Endodermal cell (in vitro differentiated cells): ENCODE results near the gene SELENON. TPM values are rescaled to one million over a fixed set of nuclear protein-coding genes. Genes with fewer than 3 reads are reported as not detected.

Experiments used
- DNase-seq: peaks from one replicate; pipeline ENCODE4 v3.0.0-alpha.2; 2017
- H3K27ac ChIP-seq: 2 replicates; pipeline ENCODE4 v1.5.1; 2013; ENCODE audit warnings: mild to moderate bottlenecking, low read depth, low read length, moderate library complexity
- H3K27me3 ChIP-seq: 2 replicates; pipeline ENCODE4 v1.6.1; 2013; ENCODE audit warnings: mild to moderate bottlenecking, low read length, moderate library complexity; ENCODE audit not compliant: insufficient read depth, control insufficient read depth, poor library complexity, severe bottlenecking
- H3K36me3 ChIP-seq: 2 replicates; pipeline ENCODE4 v1.7.0; 2013; ENCODE audit warnings: mild to moderate bottlenecking, low read length, moderate library complexity; ENCODE audit not compliant: control insufficient read depth, insufficient read depth
- H3K4me1 ChIP-seq: one replicate; pipeline ENCODE4 v1.7.0; 2013; ENCODE audit warnings: low read length; ENCODE audit not compliant: control insufficient read depth, insufficient read depth
- H3K4me3 ChIP-seq: 2 replicates; pipeline ENCODE4 v1.5.1; 2013; ENCODE audit warnings: mild to moderate bottlenecking, low read length, moderate library complexity
- H3K9ac ChIP-seq: 2 replicates; pipeline ENCODE4 v1.6.1; 2013; ENCODE audit warnings: mild to moderate bottlenecking, low read length, moderate library complexity; ENCODE audit not compliant: poor library complexity, severe bottlenecking; ENCODE audit errors: extremely low read depth
- H3K9me3 ChIP-seq: 2 replicates; pipeline ENCODE4 v1.6.1; 2013; ENCODE audit warnings: mild to moderate bottlenecking, low read length, moderate library complexity; ENCODE audit not compliant: control insufficient read depth
- H3K27ac Mint-ChIP-seq: 2 replicates; pipeline ENCODE4 v1.8.0; 2020; ENCODE audit warnings: mixed read lengths
- H3K27me3 Mint-ChIP-seq: 2 replicates; pipeline ENCODE4 v1.8.0; 2021; ENCODE audit warnings: mild to moderate bottlenecking, mixed read lengths; ENCODE audit not compliant: insufficient read depth
- H3K36me3 Mint-ChIP-seq: 2 replicates; pipeline ENCODE4 v1.8.0; 2020; ENCODE audit warnings: low read depth, mixed read lengths
- H3K4me1 Mint-ChIP-seq: 2 replicates; pipeline ENCODE4 v1.8.0; 2020; ENCODE audit warnings: mixed read lengths
- H3K4me3 Mint-ChIP-seq: 2 replicates; pipeline ENCODE4 v1.8.0; 2020; ENCODE audit warnings: mild to moderate bottlenecking, moderate library complexity, mixed read lengths
- H3K9me3 Mint-ChIP-seq: 2 replicates; pipeline ENCODE4 v1.8.0; 2020; ENCODE audit warnings: mild to moderate bottlenecking, mixed read lengths
- CTCF ChIP-seq: fragments of 200-600 bp; sonication (generic); conservative IDR thresholded peaks from 2 replicates; pipeline ENCODE4 v1.5.0; 2021; ENCODE audit warnings: antibody characterized with exemption, mild to moderate bottlenecking
- WGBS, 2 experiments: methylation state at CpG; one replicate each; pipeline versions ENCODE4 v1.1.5 to v1.1.7; 2013; ENCODE audit warnings: missing lambda C conversion rate in 2 of 2, mixed read lengths in 1 of 2; ENCODE audit not compliant: insufficient coverage in 1 of 2, insufficient read length in 1 of 2; 5-methylcytosine and 5-hydroxymethylcytosine counted together
- total RNA-seq, 2 donors: library from RNA; stranded (reverse); fragmentation: NEBNext Ultra II Directional in 1 of 2; extraction: Animal tissue kit (Norgen Biotek cat#: 25700) in 1 of 2; gene quantifications; 2 replicates in 1 of 2; 3 replicates in 1 of 2; pipeline ENCODE4 v1.2.1, GENCODE V29; 2021

Gene SELENON
- total RNA-seq, 2 donors from 2014 or later: 91.2 to 93.3 TPM

GRCh38 chr1:25755475-25756125 is 44.4 kb upstream of the SELENON start:
- no peaks in the 10 kb centered on the region for H3K9me3 ChIP-seq
- 91 to 97% methylated on average over 3 to 7 of the region's 7 CpGs for WGBS, 2 experiments
- H3K36me3 ChIP-seq: no peaks in the 10 kb centered on the region
- no peak overlapping the region for H3K4me3 ChIP-seq
- H3K27ac ChIP-seq: no peak overlapping the region
- Mint-ChIP-seq H3K27me3 (peaks cover 1% of the 10 kb centered on the region), H3K4me1 (peaks cover 22% of the 10 kb centered on the region), H3K36me3 (no peaks in the 10 kb centered on the region), H3K9me3 (no peaks in the 10 kb centered on the region), H3K27ac (no peak overlapping the region), H3K4me3 (no peak overlapping the region)
- no peak overlapping the region for H3K9ac ChIP-seq
- no peaks in the 10 kb centered on the region for H3K27me3 ChIP-seq
- no peak for DNase-seq
- peaks cover 4% of the 10 kb centered on the region for H3K4me1 ChIP-seq
- no peak for TF ChIP-seq CTCF

- Histone ChIP-seq H3K9me3 (no peaks in the 10 kb centered on the region), H3K4me1 (peaks cover 7% of the 10 kb centered on the region), H3K4me3 (no peak overlapping the region), H3K27ac (no peak overlapping the region), H3K27me3 (no peaks in the 10 kb centered on the region), H3K36me3 (no peaks in the 10 kb centered on the region), H3K9ac (no peak overlapping the region)
- Mint-ChIP-seq H3K4me1 (peaks cover 25% of the 10 kb centered on the region), H3K27ac (no peak overlapping the region), H3K36me3 (no peaks in the 10 kb centered on the region), H3K9me3 (no peaks in the 10 kb centered on the region), H3K27me3 (peaks cover 1% of the 10 kb centered on the region), H3K4me3 (no peak overlapping the region)
- TF ChIP-seq CTCF: no peak
- DNase-seq: no peak
- WGBS, 2 experiments: 90% methylated on average over 2 to 3 of the region's 3 CpGs
Observed at GRCh38 chr1:25756215-25756614, 43.8 kb upstream of the SELENON start.

DNA sequence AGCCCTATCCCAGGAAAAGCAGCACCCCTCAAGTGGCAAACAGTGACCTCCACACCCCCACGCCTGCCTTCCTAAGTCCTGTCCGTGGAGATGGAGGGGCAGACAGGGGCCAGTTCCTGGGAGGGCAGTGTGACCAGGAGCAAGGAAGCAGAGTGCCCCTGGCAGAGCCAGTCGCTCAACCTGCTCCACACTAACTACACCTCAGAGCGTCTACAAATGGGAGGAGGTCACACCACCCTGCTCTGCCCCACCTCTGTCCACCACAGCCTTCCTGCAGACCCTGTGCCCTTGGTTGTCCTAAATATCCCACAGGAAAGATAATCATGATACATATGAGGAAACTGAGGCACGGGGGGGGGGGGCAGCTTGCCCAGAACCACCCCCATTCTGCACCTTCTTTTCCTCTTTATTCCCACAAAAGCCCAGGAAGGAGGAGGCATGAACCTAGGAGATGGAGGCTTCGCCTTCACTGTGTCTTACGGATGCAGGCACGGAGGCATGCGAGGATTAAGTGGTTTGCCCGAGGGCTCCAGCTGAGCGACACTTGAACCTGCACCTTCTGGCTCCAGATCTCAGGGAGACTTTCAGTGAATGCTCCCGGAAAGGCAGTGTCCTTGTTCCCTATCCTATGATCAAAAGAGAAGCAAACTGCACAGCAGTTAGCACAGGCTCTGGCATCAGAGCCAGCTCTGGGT is 42.7 kb upstream of the SELENON start:
- H3K4me1 Mint-ChIP-seq: peaks cover 25% of the 10 kb centered on the region
- Histone ChIP-seq H3K9ac (no peak overlapping the region), H3K27me3 (no peaks in the 10 kb centered on the region), H3K4me3 (no peak overlapping the region), H3K9me3 (no peaks in the 10 kb centered on the region), H3K36me3 (no peaks in the 10 kb centered on the region), H3K4me1 (peaks cover 7% of the 10 kb centered on the region), H3K27ac (no peak overlapping the region)
- peak overlapping the region; percentile 39 for H3K27ac Mint-ChIP-seq
- H3K27me3 Mint-ChIP-seq: peaks cover 1% of the 10 kb centered on the region
- no peaks in the 10 kb centered on the region for H3K9me3 Mint-ChIP-seq
- no peak overlapping the region for H3K4me3 Mint-ChIP-seq
- no peaks in the 10 kb centered on the region for H3K36me3 Mint-ChIP-seq
- TF ChIP-seq CTCF: no peak
- DNase-seq: no peak
- WGBS, 2 experiments: 71 to 78% methylated on average over 7 to 11 of the region's 12 CpGs
